Measurements from ENCODE around the gene MED20.

- TF ChIP-seq CTCF (conservative IDR thresholded peaks at IDR 0.05; ENCODE audit: low read depth, low read length) (no peak), EZH2 (IDR thresholded peaks at IDR 0.05; ENCODE audit: borderline replicate concordance, low read depth, low read length, poor library complexity, severe bottlenecking) (no peak)
These were observed 20.5 kb upstream of the MED20 start, which contains the start of gene CCND3 for GRCh38 chr6:41941280-41942066.

Data from A673 (cell line).